K562 (cell line): Measurements from ENCODE around the gene RASAL1. TPM values are rescaled to one million over a fixed set of nuclear protein-coding genes. Genes with fewer than 3 reads are reported as not detected.

Source experiments
- NCOA6 ChIP-seq: fragments of 450-650 bp; IDR thresholded peaks from 2 replicates; pipeline ENCODE4 v1.6.1; 2017; ENCODE audit warnings: mild to moderate bottlenecking
- RAD21 ChIP-seq, 2 experiments: fragments of 250-450 bp in 1 of 2; fragments of 450-650 bp in 1 of 2; sonication (Bioruptor Pico) in 1 of 2; formaldehyde crosslinking in 1 of 2; IDR thresholded peaks in 1 of 2; conservative IDR thresholded peaks in 1 of 2; 2 replicates each; pipeline versions ENCODE4 v1.4.0 to v1.8.0; 2020 to 2022; ENCODE audit warnings: mild to moderate bottlenecking in 2 of 2, moderate library complexity in 1 of 2
- SMARCB1 ChIP-seq: IDR thresholded peaks from 2 replicates; pipeline ENCODE4 v1.6.1; 2011; ENCODE audit warnings: improper control_type of control experiment, low read depth; ENCODE audit not compliant: insufficient read length
- polyA plus RNA-seq, 8 experiments: library from polyadenylated mRNA; depleted of rRNA in 4 of 8; stranded (reverse) in 5 of 8; unstranded in 3 of 8; fragments of >200 nt; fragmentation: Nextera tagmentation in 2 of 8; fragmentation: Illumina TruSeq in 1 of 8; extraction: Ambion mirVana in 2 of 8; extraction: Trizol in 1 of 8; gene quantifications; 2 replicates each; pipeline versions ENCODE4 v1.2.1 to v1.2.3, GENCODE V29; 2011 to 2014; ENCODE audit warnings: inconsistent platforms in 1 of 8, missing spikeins in 1 of 8
- total RNA-seq, 7 experiments: library from RNA; depleted of rRNA in 6 of 7; stranded (reverse); fragments of >200 nt in 6 of 7; fragmentation: Illumina TruSeq in 2 of 7; extraction: Trizol in 2 of 7; gene quantifications; 2 replicates each; pipeline versions ENCODE4 v1.2.1 to v1.2.3, GENCODE V29; 2011 to 2021; ENCODE audit warnings: low replicate concordance in 1 of 7
- TF ChIP-seq, protein P1 (sequence below): fragments of 200-600 bp; sonication (generic); IDR thresholded peaks from one replicate; pipeline ENCODE4 v1.6.1; 2012; ENCODE audit warnings: mild to moderate bottlenecking, low read depth, low read length, inconsistent platforms
- TF ChIP-seq, protein P2 (sequence below), 2 experiments: fragments of 450-650 bp; formaldehyde crosslinking in 1 of 2; IDR thresholded peaks; 2 replicates each; pipeline versions ENCODE4 v1.4.0 to v1.6.1; 2014 to 2020; ENCODE audit warnings: mild to moderate bottlenecking in 2 of 2, borderline replicate concordance in 1 of 2, low read depth in 1 of 2

The RASAL1 gene
- total and polyA plus RNA-seq, 9 of the 15 experiments (the other 6 are each of a cell fraction or from before 2014, with no cell fraction given), result 0.06 to 0.16 (median 0.14) TPM; not detected in 6

DNA sequence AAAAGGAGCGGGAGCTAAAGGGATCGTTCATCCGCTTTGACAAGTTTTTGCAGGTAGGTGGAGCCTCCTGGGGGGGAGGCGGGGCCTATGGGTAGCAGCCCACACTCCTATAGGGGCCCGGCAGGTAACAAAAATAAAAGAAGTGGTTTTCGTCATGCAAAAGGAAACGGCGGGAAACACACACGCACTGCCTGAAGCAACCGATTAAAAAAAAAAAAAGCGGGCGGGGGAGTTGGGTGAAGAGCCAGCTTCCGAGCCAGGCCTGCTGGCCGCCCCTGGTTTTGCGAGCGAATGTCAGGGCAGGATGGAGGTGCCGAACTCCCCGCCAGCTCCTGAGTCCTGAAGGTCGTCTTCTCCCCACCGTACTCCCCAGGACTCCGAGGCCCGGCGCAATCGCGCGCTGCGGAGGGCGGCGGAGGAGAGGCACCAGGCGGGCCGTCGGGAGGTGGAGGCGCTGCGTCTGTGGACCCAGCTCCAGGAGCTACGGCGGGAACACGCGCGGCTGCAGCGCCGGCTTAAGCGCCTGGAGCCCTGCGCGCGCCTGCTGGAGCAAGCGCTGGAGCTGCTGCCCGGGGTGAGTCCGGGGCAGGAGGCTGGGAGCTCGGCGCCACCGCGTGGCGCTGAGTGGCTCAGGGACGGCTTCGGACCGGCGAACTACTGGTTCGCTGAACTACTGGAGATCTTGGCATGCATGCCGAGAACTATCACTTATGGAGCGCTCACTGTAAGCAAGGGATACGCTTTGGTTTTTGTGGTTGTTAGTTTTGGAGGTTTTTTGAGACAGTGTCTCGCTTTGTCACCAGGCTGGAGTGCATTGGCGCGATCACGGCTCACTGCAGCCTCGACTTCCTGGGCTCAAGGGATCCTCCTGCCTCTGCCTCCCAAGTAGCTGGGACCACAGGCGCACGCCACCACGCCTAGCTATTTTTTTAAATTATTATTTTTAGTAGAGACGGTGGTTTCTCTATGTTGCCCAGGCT, 17.6 kb upstream of the RASAL1 start (continued):
- TF ChIP-seq, protein P1, sequence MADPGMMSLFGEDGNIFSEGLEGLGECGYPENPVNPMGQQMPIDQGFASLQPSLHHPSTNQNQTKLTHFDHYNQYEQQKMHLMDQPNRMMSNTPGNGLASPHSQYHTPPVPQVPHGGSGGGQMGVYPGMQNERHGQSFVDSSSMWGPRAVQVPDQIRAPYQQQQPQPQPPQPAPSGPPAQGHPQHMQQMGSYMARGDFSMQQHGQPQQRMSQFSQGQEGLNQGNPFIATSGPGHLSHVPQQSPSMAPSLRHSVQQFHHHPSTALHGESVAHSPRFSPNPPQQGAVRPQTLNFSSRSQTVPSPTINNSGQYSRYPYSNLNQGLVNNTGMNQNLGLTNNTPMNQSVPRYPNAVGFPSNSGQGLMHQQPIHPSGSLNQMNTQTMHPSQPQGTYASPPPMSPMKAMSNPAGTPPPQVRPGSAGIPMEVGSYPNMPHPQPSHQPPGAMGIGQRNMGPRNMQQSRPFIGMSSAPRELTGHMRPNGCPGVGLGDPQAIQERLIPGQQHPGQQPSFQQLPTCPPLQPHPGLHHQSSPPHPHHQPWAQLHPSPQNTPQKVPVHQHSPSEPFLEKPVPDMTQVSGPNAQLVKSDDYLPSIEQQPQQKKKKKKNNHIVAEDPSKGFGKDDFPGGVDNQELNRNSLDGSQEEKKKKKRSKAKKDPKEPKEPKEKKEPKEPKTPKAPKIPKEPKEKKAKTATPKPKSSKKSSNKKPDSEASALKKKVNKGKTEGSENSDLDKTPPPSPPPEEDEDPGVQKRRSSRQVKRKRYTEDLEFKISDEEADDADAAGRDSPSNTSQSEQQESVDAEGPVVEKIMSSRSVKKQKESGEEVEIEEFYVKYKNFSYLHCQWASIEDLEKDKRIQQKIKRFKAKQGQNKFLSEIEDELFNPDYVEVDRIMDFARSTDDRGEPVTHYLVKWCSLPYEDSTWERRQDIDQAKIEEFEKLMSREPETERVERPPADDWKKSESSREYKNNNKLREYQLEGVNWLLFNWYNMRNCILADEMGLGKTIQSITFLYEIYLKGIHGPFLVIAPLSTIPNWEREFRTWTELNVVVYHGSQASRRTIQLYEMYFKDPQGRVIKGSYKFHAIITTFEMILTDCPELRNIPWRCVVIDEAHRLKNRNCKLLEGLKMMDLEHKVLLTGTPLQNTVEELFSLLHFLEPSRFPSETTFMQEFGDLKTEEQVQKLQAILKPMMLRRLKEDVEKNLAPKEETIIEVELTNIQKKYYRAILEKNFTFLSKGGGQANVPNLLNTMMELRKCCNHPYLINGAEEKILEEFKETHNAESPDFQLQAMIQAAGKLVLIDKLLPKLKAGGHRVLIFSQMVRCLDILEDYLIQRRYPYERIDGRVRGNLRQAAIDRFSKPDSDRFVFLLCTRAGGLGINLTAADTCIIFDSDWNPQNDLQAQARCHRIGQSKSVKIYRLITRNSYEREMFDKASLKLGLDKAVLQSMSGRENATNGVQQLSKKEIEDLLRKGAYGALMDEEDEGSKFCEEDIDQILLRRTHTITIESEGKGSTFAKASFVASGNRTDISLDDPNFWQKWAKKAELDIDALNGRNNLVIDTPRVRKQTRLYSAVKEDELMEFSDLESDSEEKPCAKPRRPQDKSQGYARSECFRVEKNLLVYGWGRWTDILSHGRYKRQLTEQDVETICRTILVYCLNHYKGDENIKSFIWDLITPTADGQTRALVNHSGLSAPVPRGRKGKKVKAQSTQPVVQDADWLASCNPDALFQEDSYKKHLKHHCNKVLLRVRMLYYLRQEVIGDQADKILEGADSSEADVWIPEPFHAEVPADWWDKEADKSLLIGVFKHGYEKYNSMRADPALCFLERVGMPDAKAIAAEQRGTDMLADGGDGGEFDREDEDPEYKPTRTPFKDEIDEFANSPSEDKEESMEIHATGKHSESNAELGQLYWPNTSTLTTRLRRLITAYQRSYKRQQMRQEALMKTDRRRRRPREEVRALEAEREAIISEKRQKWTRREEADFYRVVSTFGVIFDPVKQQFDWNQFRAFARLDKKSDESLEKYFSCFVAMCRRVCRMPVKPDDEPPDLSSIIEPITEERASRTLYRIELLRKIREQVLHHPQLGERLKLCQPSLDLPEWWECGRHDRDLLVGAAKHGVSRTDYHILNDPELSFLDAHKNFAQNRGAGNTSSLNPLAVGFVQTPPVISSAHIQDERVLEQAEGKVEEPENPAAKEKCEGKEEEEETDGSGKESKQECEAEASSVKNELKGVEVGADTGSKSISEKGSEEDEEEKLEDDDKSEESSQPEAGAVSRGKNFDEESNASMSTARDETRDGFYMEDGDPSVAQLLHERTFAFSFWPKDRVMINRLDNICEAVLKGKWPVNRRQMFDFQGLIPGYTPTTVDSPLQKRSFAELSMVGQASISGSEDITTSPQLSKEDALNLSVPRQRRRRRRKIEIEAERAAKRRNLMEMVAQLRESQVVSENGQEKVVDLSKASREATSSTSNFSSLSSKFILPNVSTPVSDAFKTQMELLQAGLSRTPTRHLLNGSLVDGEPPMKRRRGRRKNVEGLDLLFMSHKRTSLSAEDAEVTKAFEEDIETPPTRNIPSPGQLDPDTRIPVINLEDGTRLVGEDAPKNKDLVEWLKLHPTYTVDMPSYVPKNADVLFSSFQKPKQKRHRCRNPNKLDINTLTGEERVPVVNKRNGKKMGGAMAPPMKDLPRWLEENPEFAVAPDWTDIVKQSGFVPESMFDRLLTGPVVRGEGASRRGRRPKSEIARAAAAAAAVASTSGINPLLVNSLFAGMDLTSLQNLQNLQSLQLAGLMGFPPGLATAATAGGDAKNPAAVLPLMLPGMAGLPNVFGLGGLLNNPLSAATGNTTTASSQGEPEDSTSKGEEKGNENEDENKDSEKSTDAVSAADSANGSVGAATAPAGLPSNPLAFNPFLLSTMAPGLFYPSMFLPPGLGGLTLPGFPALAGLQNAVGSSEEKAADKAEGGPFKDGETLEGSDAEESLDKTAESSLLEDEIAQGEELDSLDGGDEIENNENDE, result no peak
- TF ChIP-seq RAD21 (CRISPR knock-in tag; conservative IDR thresholded peaks at IDR 0.05 in 1 of 2, IDR thresholded peaks at IDR 0.05 in 1 of 2), result peak; percentile 51 to 82
- TF ChIP-seq, protein P2, sequence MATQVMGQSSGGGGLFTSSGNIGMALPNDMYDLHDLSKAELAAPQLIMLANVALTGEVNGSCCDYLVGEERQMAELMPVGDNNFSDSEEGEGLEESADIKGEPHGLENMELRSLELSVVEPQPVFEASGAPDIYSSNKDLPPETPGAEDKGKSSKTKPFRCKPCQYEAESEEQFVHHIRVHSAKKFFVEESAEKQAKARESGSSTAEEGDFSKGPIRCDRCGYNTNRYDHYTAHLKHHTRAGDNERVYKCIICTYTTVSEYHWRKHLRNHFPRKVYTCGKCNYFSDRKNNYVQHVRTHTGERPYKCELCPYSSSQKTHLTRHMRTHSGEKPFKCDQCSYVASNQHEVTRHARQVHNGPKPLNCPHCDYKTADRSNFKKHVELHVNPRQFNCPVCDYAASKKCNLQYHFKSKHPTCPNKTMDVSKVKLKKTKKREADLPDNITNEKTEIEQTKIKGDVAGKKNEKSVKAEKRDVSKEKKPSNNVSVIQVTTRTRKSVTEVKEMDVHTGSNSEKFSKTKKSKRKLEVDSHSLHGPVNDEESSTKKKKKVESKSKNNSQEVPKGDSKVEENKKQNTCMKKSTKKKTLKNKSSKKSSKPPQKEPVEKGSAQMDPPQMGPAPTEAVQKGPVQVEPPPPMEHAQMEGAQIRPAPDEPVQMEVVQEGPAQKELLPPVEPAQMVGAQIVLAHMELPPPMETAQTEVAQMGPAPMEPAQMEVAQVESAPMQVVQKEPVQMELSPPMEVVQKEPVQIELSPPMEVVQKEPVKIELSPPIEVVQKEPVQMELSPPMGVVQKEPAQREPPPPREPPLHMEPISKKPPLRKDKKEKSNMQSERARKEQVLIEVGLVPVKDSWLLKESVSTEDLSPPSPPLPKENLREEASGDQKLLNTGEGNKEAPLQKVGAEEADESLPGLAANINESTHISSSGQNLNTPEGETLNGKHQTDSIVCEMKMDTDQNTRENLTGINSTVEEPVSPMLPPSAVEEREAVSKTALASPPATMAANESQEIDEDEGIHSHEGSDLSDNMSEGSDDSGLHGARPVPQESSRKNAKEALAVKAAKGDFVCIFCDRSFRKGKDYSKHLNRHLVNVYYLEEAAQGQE (IDR thresholded peaks at IDR 0.05; ENCODE audit: borderline replicate concordance), result peak; percentile 81
- TF ChIP-seq, protein P2 (CRISPR knock-in tag; IDR thresholded peaks at IDR 0.05; ENCODE audit: low read depth), result no peak
- TF ChIP-seq SMARCB1, result no peak
- TF ChIP-seq NCOA6, result no peak
